Osteocyte (in vitro differentiated cells): ENCODE results near the gene SPTBN1. TPM values are rescaled to one million over a fixed set of nuclear protein-coding genes. Genes with fewer than 3 reads are reported as not detected.

ENCODE experiments used
- DNase-seq: peaks from one replicate; pipeline ENCODE4 v3.0.0; 2021; ENCODE audit warnings: mixed read lengths; ENCODE audit not compliant: unreplicated experiment; ENCODE audit errors: extremely low spot score
- H3K27ac Mint-ChIP-seq: one replicate; pipeline ENCODE4 v1.8.0; 2021; ENCODE audit warnings: mild to moderate bottlenecking, mixed read lengths; ENCODE audit not compliant: unreplicated experiment
- H3K27me3 Mint-ChIP-seq: one replicate; pipeline ENCODE4 v1.8.0; 2021; ENCODE audit warnings: mixed read lengths; ENCODE audit not compliant: unreplicated experiment
- H3K36me3 Mint-ChIP-seq: one replicate; pipeline ENCODE4 v1.8.0; 2021; ENCODE audit warnings: mixed read lengths; ENCODE audit not compliant: unreplicated experiment
- H3K4me1 Mint-ChIP-seq: one replicate; pipeline ENCODE4 v1.8.0; 2021; ENCODE audit warnings: mixed read lengths; ENCODE audit not compliant: unreplicated experiment
- H3K4me3 Mint-ChIP-seq: one replicate; pipeline ENCODE4 v1.8.0; 2021; ENCODE audit warnings: mild to moderate bottlenecking, moderate library complexity, mixed read lengths; ENCODE audit not compliant: unreplicated experiment
- H3K9me3 Mint-ChIP-seq: one replicate; pipeline ENCODE4 v1.8.0; 2021; ENCODE audit warnings: mixed read lengths; ENCODE audit not compliant: unreplicated experiment
- CTCF ChIP-seq: fragments of 200-600 bp; sonication (generic); IDR thresholded peaks from 2 replicates; pipeline ENCODE4 v1.5.0; 2021; ENCODE audit warnings: antibody characterized with exemption, mild to moderate bottlenecking, moderate library complexity
- total RNA-seq: library from RNA; stranded (reverse); gene quantifications from 2 replicates; pipeline ENCODE4 v1.2.1, GENCODE V29; 2021

The SPTBN1 gene
- total RNA-seq, 1 donor from 2014 or later, result 248 TPM

GRCh38 chr2:54574107-54574859 is 118.2 kb downstream of the SPTBN1 start:
- Mint-ChIP-seq H3K9me3 (no peaks in the 10 kb centered on the region), H3K4me3 (no peak overlapping the region), H3K4me1 (peaks cover 90% of the 10 kb centered on the region), H3K27me3 (no peaks in the 10 kb centered on the region), H3K27ac (peak overlapping the region; percentile 96), H3K36me3 (peaks cover 8% of the 10 kb centered on the region)
- TF ChIP-seq CTCF, result no peak
- DNase-seq, result no peak

GRCh38 chr2:54574860-54575247 is 118.7 kb downstream of the SPTBN1 start:
- peaks cover 90% of the 10 kb centered on the region for H3K4me1 Mint-ChIP-seq
- peak overlapping the region; percentile 96 for H3K27ac Mint-ChIP-seq
- no peaks in the 10 kb centered on the region for H3K9me3 Mint-ChIP-seq
- peaks cover 8% of the 10 kb centered on the region for H3K36me3 Mint-ChIP-seq
- no peaks in the 10 kb centered on the region for H3K27me3 Mint-ChIP-seq
- no peak overlapping the region for H3K4me3 Mint-ChIP-seq
- no peak for TF ChIP-seq CTCF
- DNase-seq, result no peak

DNA sequence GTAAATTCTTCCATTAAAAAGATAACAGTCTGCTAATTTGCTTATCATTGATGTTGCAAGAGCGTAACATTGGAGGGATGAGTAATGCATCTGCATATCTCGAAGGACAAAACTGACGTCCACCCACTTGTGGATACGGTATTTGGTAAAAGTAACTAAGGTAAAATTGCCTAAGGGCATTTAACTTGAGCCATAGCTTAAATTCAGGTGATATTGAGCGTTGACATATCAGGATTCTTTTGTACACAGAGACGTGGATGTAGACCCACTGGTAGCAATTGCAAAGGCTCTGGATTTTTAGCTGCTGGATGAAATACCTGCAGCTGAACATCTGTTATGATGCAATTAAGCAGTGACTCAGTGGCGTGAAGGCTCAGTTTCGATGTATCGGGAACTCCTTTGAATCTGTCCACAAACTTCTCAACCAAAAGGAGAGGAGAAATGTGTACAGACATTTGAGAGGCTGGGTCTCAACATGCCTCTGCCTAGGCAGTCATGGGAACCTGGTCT is 119.3 kb downstream of the SPTBN1 start:
- peak overlapping the region; percentile 79 for H3K27ac Mint-ChIP-seq
- peaks cover 8% of the 10 kb centered on the region for H3K36me3 Mint-ChIP-seq
- H3K27me3 Mint-ChIP-seq, result no peaks in the 10 kb centered on the region
- TF ChIP-seq CTCF, result no peak
- peaks cover 90% of the 10 kb centered on the region for H3K4me1 Mint-ChIP-seq
- no peaks in the 10 kb centered on the region for H3K9me3 Mint-ChIP-seq
- no peak overlapping the region for H3K4me3 Mint-ChIP-seq
- DNase-seq, result no peak

DNA sequence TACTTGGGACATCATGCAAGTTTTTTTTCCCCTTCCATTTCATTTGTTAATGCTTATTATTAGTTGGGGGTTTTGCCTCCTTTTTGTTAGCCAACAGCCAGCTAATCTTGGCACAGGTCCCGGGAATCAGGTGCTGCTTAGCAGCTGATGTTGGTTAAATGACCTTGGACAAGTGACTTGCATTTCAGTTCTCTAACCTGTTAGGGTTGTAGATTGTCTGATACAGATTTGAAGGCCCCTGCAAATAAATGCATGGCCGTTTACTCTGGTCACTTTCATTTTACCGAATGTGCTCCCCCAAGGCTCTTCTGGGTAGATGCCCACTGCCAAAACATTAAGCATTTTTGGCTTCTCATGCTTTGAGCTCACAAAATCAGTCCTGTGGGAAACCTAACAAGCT is 120.9 kb downstream of the SPTBN1 start:
- Mint-ChIP-seq H3K27me3 (no peaks in the 10 kb centered on the region), H3K4me3 (no peak overlapping the region), H3K4me1 (peaks cover 75% of the 10 kb centered on the region), H3K36me3 (peaks cover 8% of the 10 kb centered on the region), H3K27ac (no peak overlapping the region), H3K9me3 (no peaks in the 10 kb centered on the region)
- no peak for DNase-seq
- TF ChIP-seq CTCF, result no peak

- Mint-ChIP-seq H3K27me3 (no peaks in the 10 kb centered on the region), H3K27ac (peak overlapping the region; percentile 69), H3K36me3 (peaks cover 8% of the 10 kb centered on the region), H3K4me1 (peaks cover 67% of the 10 kb centered on the region), H3K9me3 (no peaks in the 10 kb centered on the region), H3K4me3 (no peak overlapping the region)
- no peak for TF ChIP-seq CTCF
- DNase-seq, result no peak
Measured at GRCh38 chr2:54577944-54578647, 122.0 kb downstream of the SPTBN1 start.
